ENCODE data around the gene SLC6A17.

Gene SLC6A17

GRCh38 chr1:110187139-110187890, 37.0 kb downstream of the SLC6A17 start:
- Histone ChIP-seq H3K9ac (ENCODE audit: insufficient read length) (no peak overlapping the region), H3K36me3 (ENCODE audit: insufficient read depth, low read length) (no peaks in the 10 kb centered on the region), H3K27ac (no peak overlapping the region), H3K4me3 (no peak overlapping the region), H3K9me3 (ENCODE audit: low read depth, low read length) (no peaks in the 10 kb centered on the region)
- DNase-seq (ENCODE audit: low read depth, low spot score), result no peak
- TF ChIP-seq EZH2 (IDR thresholded peaks at IDR 0.05) (no peak), POLR2AphosphoS5 (IDR thresholded peaks at IDR 0.05; ENCODE audit: borderline replicate concordance, low read depth, low read length) (no peak), FOXP2 (optimal IDR thresholded peaks at IDR 0.05; ENCODE audit: control extremely low read depth, extremely low read length, insufficient read depth) (no peak)

DNA sequence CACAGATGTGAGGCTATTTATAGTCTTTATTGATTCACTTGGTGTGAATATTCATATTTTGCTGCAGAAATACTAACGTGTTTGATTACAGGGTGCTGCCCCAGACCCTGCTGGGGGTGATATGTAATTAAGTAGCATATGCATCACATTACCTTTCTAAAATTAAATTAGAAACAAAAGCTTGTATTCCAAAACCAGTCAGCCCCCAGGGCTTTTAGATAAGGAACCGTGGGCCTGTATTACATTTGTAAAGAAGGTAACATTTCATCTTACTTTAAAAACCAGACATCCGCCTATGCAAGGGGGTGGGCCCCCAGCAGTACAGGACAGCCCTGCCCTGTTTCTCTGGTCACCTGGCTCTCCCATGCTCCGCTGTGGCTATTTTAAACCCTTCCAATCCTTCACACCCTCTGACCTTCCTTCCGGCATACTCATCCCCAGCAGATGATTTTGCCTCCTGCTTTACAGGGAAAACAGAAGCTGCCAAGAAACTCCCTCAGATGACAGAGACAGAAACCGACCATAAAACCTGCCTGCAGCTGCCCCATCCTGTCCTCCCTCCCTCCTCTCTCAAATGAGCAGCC, 37.8 kb downstream of the SLC6A17 start:
- Histone ChIP-seq H3K36me3 (ENCODE audit: insufficient read depth, low read length) (no peaks in the 10 kb centered on the region), H3K9me3 (ENCODE audit: low read depth, low read length) (no peaks in the 10 kb centered on the region), H3K4me3 (no peak overlapping the region), H3K9ac (ENCODE audit: insufficient read length) (no peak overlapping the region), H3K27ac (no peak overlapping the region)
- TF ChIP-seq FOXP2 (optimal IDR thresholded peaks at IDR 0.05; ENCODE audit: control extremely low read depth, extremely low read length, insufficient read depth), result no peak
- no peak for TF ChIP-seq EZH2 (IDR thresholded peaks at IDR 0.05)
- no peak for TF ChIP-seq POLR2AphosphoS5 (IDR thresholded peaks at IDR 0.05; ENCODE audit: borderline replicate concordance, low read depth, low read length)
- DNase-seq (ENCODE audit: low read depth, low spot score), result no peak

- Histone ChIP-seq H3K9ac (ENCODE audit: insufficient read length) (no peak overlapping the region), H3K36me3 (ENCODE audit: insufficient read depth, low read length) (no peaks in the 10 kb centered on the region), H3K4me3 (no peak overlapping the region), H3K27ac (no peak overlapping the region), H3K9me3 (ENCODE audit: low read depth, low read length) (no peaks in the 10 kb centered on the region)
- DNase-seq (ENCODE audit: low read depth, low spot score), result no peak
- TF ChIP-seq EZH2 (IDR thresholded peaks at IDR 0.05), result no peak
- no peak for TF ChIP-seq POLR2AphosphoS5 (IDR thresholded peaks at IDR 0.05; ENCODE audit: borderline replicate concordance, low read depth, low read length)
- TF ChIP-seq FOXP2 (optimal IDR thresholded peaks at IDR 0.05; ENCODE audit: control extremely low read depth, extremely low read length, insufficient read depth), result no peak
Measured at GRCh38 chr1:110189181-110189580, 38.9 kb downstream of the SLC6A17 start.

GRCh38 chr1:110190282-110190929, 40.1 kb downstream of the SLC6A17 start:
- H3K4me3 ChIP-seq, result no peak overlapping the region
- TF ChIP-seq FOXP2 (optimal IDR thresholded peaks at IDR 0.05; ENCODE audit: control extremely low read depth, extremely low read length, insufficient read depth) (no peak), EZH2 (IDR thresholded peaks at IDR 0.05) (no peak), POLR2AphosphoS5 (IDR thresholded peaks at IDR 0.05; ENCODE audit: borderline replicate concordance, low read depth, low read length) (no peak)
- DNase-seq (ENCODE audit: low read depth, low spot score), result no peak
- H3K9me3 ChIP-seq (ENCODE audit: low read depth, low read length), result no peaks in the 10 kb centered on the region
- H3K27ac ChIP-seq, result no peak overlapping the region
- no peaks in the 10 kb centered on the region for H3K36me3 ChIP-seq (ENCODE audit: insufficient read depth, low read length)
- H3K9ac ChIP-seq (ENCODE audit: insufficient read length), result no peak overlapping the region

DNA sequence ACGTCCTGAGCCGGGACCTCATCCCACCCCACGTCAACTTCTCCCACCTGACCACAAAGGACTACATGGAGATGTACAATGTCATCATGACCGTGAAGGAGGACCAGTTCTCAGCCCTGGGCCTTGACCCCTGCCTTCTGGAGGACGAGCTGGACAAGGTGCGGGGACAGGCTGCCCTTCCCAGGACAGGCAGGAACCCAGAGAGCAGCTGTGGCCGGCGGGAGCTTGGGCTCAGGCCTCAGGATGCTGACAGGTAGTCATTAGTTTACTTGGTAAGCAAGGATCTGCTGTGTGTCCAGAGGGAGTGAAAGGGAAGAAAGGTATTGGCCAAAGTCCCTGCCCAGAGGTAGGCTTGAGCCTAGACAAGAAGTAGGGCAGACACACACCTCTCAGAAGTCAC, 42.2 kb downstream of the SLC6A17 start:
- TF ChIP-seq POLR2AphosphoS5 (IDR thresholded peaks at IDR 0.05; ENCODE audit: borderline replicate concordance, low read depth, low read length), result no peak
- no peak for TF ChIP-seq EZH2 (IDR thresholded peaks at IDR 0.05)
- TF ChIP-seq FOXP2 (optimal IDR thresholded peaks at IDR 0.05; ENCODE audit: control extremely low read depth, extremely low read length, insufficient read depth), result no peak
- Histone ChIP-seq H3K27ac (no peak overlapping the region), H3K36me3 (ENCODE audit: insufficient read depth, low read length) (no peaks in the 10 kb centered on the region), H3K9me3 (ENCODE audit: low read depth, low read length) (no peaks in the 10 kb centered on the region), H3K4me3 (no peak overlapping the region), H3K9ac (ENCODE audit: insufficient read length) (no peak overlapping the region)
- DNase-seq (ENCODE audit: low read depth, low spot score), result no peak

GRCh38 chr1:110195196-110195595, 44.9 kb downstream of the SLC6A17 start:
- H3K9me3 ChIP-seq (ENCODE audit: low read depth, low read length), result no peaks in the 10 kb centered on the region
- no peak overlapping the region for H3K27ac ChIP-seq
- no peak overlapping the region for H3K4me3 ChIP-seq
- DNase-seq (ENCODE audit: low read depth, low spot score), result no peak
- no peak overlapping the region for H3K9ac ChIP-seq (ENCODE audit: insufficient read length)
- H3K36me3 ChIP-seq (ENCODE audit: insufficient read depth, low read length), result no peaks in the 10 kb centered on the region
- TF ChIP-seq FOXP2 (optimal IDR thresholded peaks at IDR 0.05; ENCODE audit: control extremely low read depth, extremely low read length, insufficient read depth) (no peak), EZH2 (IDR thresholded peaks at IDR 0.05) (no peak), POLR2AphosphoS5 (IDR thresholded peaks at IDR 0.05; ENCODE audit: borderline replicate concordance, low read depth, low read length) (no peak)

- Histone ChIP-seq H3K27ac (no peak overlapping the region), H3K4me3 (no peak overlapping the region), H3K9me3 (ENCODE audit: low read depth, low read length) (no peaks in the 10 kb centered on the region), H3K36me3 (ENCODE audit: insufficient read depth, low read length) (no peaks in the 10 kb centered on the region), H3K9ac (ENCODE audit: insufficient read length) (no peak overlapping the region)
- no peak for DNase-seq (ENCODE audit: low read depth, low spot score)
- TF ChIP-seq POLR2AphosphoS5 (IDR thresholded peaks at IDR 0.05; ENCODE audit: borderline replicate concordance, low read depth, low read length) (no peak), EZH2 (IDR thresholded peaks at IDR 0.05) (no peak), FOXP2 (optimal IDR thresholded peaks at IDR 0.05; ENCODE audit: control extremely low read depth, extremely low read length, insufficient read depth) (no peak)
Measured at GRCh38 chr1:110196917-110197765, 46.8 kb downstream of the SLC6A17 start.

All from SK-N-MC (cell line).